GM19455 (cell line): ENCODE measurements around the gene SRPK2.
"Not testable (repeated sequence)": the region's sequence is repeated elsewhere in the genome, so short reads cannot be mapped to it uniquely, and the experiment has no call there.

ENCODE experiments used
- ATAC-seq: cut with Tn5 transposase; IDR thresholded peaks from one replicate; pipeline ENCODE4 v1.9.1; 2021; ENCODE audit not compliant: unreplicated experiment

Gene SRPK2

GRCh38 chr7:105388356-105389087 is at the start of gene SRPK2:
SRPK2 (minus strand) TSS chr7:105388921.
- ATAC-seq, result peak; percentile 78

GRCh38 chr7:105438254-105438653 is 49.5 kb upstream of the SRPK2 start:
- no peak for ATAC-seq

- ATAC-seq, result not testable (repeated sequence)
These were observed 48.6 kb upstream of the SRPK2 start for GRCh38 chr7:105437356-105437755.

GRCh38 chr7:105429746-105430612 is 41.3 kb upstream of the SRPK2 start:
- no peak for ATAC-seq

GRCh38 chr7:105426606-105427146 is 38.0 kb upstream of the SRPK2 start:
- no peak for ATAC-seq

GRCh38 chr7:105423987-105424386 is 35.3 kb upstream of the SRPK2 start:
- ATAC-seq, result no peak

GRCh38 chr7:105413887-105414437 is 25.2 kb upstream of the SRPK2 start:
- ATAC-seq, result no peak

GRCh38 chr7:105410774-105411173 is 22.1 kb upstream of the SRPK2 start:
- ATAC-seq, result not testable (repeated sequence)

- ATAC-seq, result not testable (repeated sequence)
These were observed 21.1 kb upstream of the SRPK2 start for GRCh38 chr7:105409775-105410174.

- no peak for ATAC-seq
These were observed 20.2 kb upstream of the SRPK2 start for GRCh38 chr7:105408791-105409410.

- ATAC-seq, result no peak
These were observed 14.4 kb upstream of the SRPK2 start for GRCh38 chr7:105403128-105403527.

- ATAC-seq, result no peak
These were observed 13.7 kb upstream of the SRPK2 start for GRCh38 chr7:105402221-105403095.

- no peak for ATAC-seq
These were observed 10.5 kb upstream of the SRPK2 start for GRCh38 chr7:105399043-105399725.

GRCh38 chr7:105396566-105396965 is 7.8 kb upstream of the SRPK2 start:
- no peak for ATAC-seq

- no peak for ATAC-seq
These were observed 2.7 kb upstream of the SRPK2 start for GRCh38 chr7:105391429-105391828.

- ATAC-seq, result no peak
These were observed 1.2 kb upstream of the SRPK2 start for GRCh38 chr7:105389889-105390288.

GRCh38 chr7:105389088-105389650 is 448 bp upstream of the SRPK2 start:
- ATAC-seq, result peak; percentile 35

GRCh38 chr7:105387508-105388355 is 989 bp downstream of the SRPK2 start:
- peak; percentile 42 for ATAC-seq
